Transverse colon (tissue), 4 donors: ENCODE data around the gene CRTAP. TPM values are rescaled to one million over a fixed set of nuclear protein-coding genes. Genes with fewer than 3 reads are reported as not detected.

Experiments
- DNase-seq: peaks from one replicate; pipeline ENCODE4 v3.0.0-alpha.2; 2019
- H3K27ac ChIP-seq, 4 donors: fragments of 200-600 bp; sonication (generic); 2 replicates each; pipeline ENCODE4 v1.5.1; 2016 to 2018; ENCODE audit warnings: inconsistent platforms in 4 of 4
- H3K27me3 ChIP-seq: fragments of 200-600 bp; sonication (generic); 2 replicates; pipeline ENCODE4 v1.5.1; 2017; ENCODE audit warnings: inconsistent platforms
- H3K36me3 ChIP-seq, 4 donors: fragments of 200-600 bp; sonication (generic); 2 replicates each; pipeline ENCODE4 v1.5.1; 2017 to 2019; ENCODE audit warnings: inconsistent platforms in 4 of 4
- H3K4me1 ChIP-seq, 4 donors: fragments of 200-600 bp; sonication (generic); 2 replicates each; pipeline ENCODE4 v1.5.1; 2017 to 2020; ENCODE audit warnings: inconsistent platforms in 4 of 4
- H3K4me3 ChIP-seq, 4 donors: fragments of 200-600 bp; sonication (generic); 1 replicate in 1 of 4; 2 replicates in 3 of 4; pipeline versions ENCODE4 v1.5.1 to v1.6.1; 2017 to 2019; ENCODE audit warnings: inconsistent platforms in 4 of 4
- H3K9me3 ChIP-seq, 2 donors: fragments of 200-600 bp; sonication (generic); 2 replicates each; pipeline ENCODE4 v1.5.1; 2017 to 2019; ENCODE audit warnings: inconsistent platforms in 2 of 2
- CTCF ChIP-seq, 5 experiments: fragments of 200-600 bp in 3 of 5; fragments of 450-650 bp in 2 of 5; sonication (generic) in 3 of 5; IDR thresholded peaks; 1 replicate in 2 of 5; 2 replicates in 3 of 5; pipeline ENCODE4 v1.5.1; 2016 to 2017; ENCODE audit warnings: antibody characterized with exemption in 5 of 5, inconsistent platforms in 3 of 5, mild to moderate bottlenecking in 2 of 5, moderate library complexity in 1 of 5
- EP300 ChIP-seq: sonication (generic); formaldehyde crosslinking; IDR thresholded peaks from one replicate; pipeline ENCODE4 v1.6.1; 2017; ENCODE audit warnings: antibody characterized with exemption, low read depth
- POLR2A ChIP-seq: fragments of 450-650 bp; IDR thresholded peaks from one replicate; pipeline ENCODE4 v1.6.1; 2016; ENCODE audit warnings: antibody characterized with exemption, mild to moderate bottlenecking, moderate library complexity
- POLR2AphosphoS5 ChIP-seq, 3 donors: sonication (generic); formaldehyde crosslinking; IDR thresholded peaks; one replicate each; pipeline ENCODE4 v1.6.1; 2016; ENCODE audit warnings: antibody characterized with exemption in 3 of 3
- WGBS, 2 donors: methylation state at CpG; one replicate each; pipeline ENCODE4 v1.1.5; 2018; ENCODE audit warnings: low coverage in 1 of 2; 5-methylcytosine and 5-hydroxymethylcytosine counted together
- in situ Hi-C, 4 donors: fragments of 200-750 bp; cut with MboI; loops; one replicate each; pipeline versions ENCODE4 v1.15.0 to v1.15.1; 2017; ENCODE audit warnings: low sequenced_read_pairs in 3 of 4, low pct_ligation_motif_present in 1 of 4, low pct_unique_long_range_greater_than_20kb in 1 of 4
- intact Hi-C: fragments of 100-400 bp; cut with DNase I; formaldehyde crosslinking; loops from one replicate; pipeline ENCODE4 v1.15.1; 2023; ENCODE audit warnings: low total_unique reads
- total RNA-seq, 4 donors: library from RNA; depleted of rRNA; stranded (reverse); fragments of >200 nt; gene quantifications; one replicate each; pipeline ENCODE4 v1.1.0, GENCODE V29; 2016

CRTAP gene
- total RNA-seq, 4 donors from 2014 or later, result 71.1 to 138 (median 88.8) TPM

DNA sequence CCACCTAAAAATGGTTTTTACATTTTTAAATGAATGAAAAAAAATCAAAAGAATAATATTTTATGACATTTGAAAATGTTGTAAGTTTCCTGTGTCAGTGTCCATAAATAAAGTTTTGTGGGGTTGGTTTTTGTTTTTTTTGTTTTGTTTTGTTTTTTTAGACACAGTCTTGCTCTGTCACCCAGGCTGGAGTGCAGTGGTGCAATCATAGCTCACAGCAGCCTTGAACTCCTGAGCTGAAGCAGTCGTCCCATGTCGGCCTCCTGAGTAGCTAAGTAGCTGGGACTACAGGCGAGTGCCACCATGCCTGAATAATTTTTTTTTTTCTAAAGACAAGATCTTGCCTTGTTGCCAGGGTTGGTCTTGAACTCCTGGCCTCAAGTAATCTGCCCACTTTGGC, 14.1 kb upstream of the CRTAP start:
- intact Hi-C loops, result no loop called here
- 90 to 92% methylated on average over 2 to 3 of the region's 3 CpGs for WGBS, 2 donors
- H3K9me3 ChIP-seq, result no peaks in the 10 kb centered on the region
- DNase-seq, result no peak
- peaks cover 6 to 17% (median 10%) of the 10 kb centered on the region in 4 donors for H3K4me1 ChIP-seq
- in situ Hi-C loops, result loop anchor here in 1 of 4 donors (25.0 kb wide), 1 partner anchor 688 kb away; the partner anchor contains the start of gene PDCD6IP
- no peaks in the 10 kb centered on the region for H3K27me3 ChIP-seq
- TF ChIP-seq POLR2AphosphoS5 (IDR thresholded peaks at IDR 0.05) (no peak), CTCF (IDR thresholded peaks at IDR 0.05) (no peak), POLR2A (no peak), EP300 (no peak)
- no peaks in the 10 kb centered on the region for H3K36me3 ChIP-seq
- H3K4me3 ChIP-seq, result no peak overlapping the region
- no peak overlapping the region for H3K27ac ChIP-seq

GRCh38 chr3:33100229-33100628, 13.6 kb upstream of the CRTAP start:
- in situ Hi-C loops, result loop anchor here in 1 of 4 donors (25.0 kb wide), 1 partner anchor 687 kb away; the partner anchor contains the start of gene PDCD6IP
- 51% methylated on average over 2 of the region's 2 CpGs; no CpG with 5 or more reads in 1 of the 2 donors for WGBS, 2 donors
- H3K36me3 ChIP-seq, result no peaks in the 10 kb centered on the region
- no peak for TF ChIP-seq POLR2A
- no peak for TF ChIP-seq POLR2AphosphoS5 (IDR thresholded peaks at IDR 0.05)
- no peak for TF ChIP-seq EP300
- no peak for TF ChIP-seq CTCF (IDR thresholded peaks at IDR 0.05)
- no peak for DNase-seq
- no peaks in the 10 kb centered on the region for H3K9me3 ChIP-seq
- H3K4me1 ChIP-seq, result peaks cover 6 to 17% (median 10%) of the 10 kb centered on the region in 4 donors
- H3K27ac ChIP-seq, result no peak overlapping the region
- H3K4me3 ChIP-seq, result no peak overlapping the region
- intact Hi-C loops, result no loop called here
- H3K27me3 ChIP-seq, result no peaks in the 10 kb centered on the region

- no peaks in the 10 kb centered on the region for H3K27me3 ChIP-seq
- intact Hi-C loops, result no loop called here
- H3K27ac ChIP-seq, result no peak overlapping the region
- H3K4me1 ChIP-seq, result peaks cover 0 to 2% (median 0%) of the 10 kb centered on the region in 4 donors
- TF ChIP-seq EP300, result no peak
- no peak for TF ChIP-seq POLR2A
- no peak for TF ChIP-seq CTCF (IDR thresholded peaks at IDR 0.05)
- TF ChIP-seq POLR2AphosphoS5 (IDR thresholded peaks at IDR 0.05), result no peak
- WGBS, 2 donors, result 80 to 95% methylated on average over 1 to 3 of the region's 3 CpGs
- no peaks in the 10 kb centered on the region for H3K9me3 ChIP-seq
- no peaks in the 10 kb centered on the region for H3K36me3 ChIP-seq
- in situ Hi-C loops, result loop anchor here in 1 of 4 donors (25.0 kb wide), 1 partner anchor 684 kb away; the partner anchor contains the start of gene PDCD6IP
- DNase-seq, result no peak
- H3K4me3 ChIP-seq, result no peak overlapping the region
Observed at GRCh38 chr3:33103034-33103433, 10.8 kb upstream of the CRTAP start.

DNA sequence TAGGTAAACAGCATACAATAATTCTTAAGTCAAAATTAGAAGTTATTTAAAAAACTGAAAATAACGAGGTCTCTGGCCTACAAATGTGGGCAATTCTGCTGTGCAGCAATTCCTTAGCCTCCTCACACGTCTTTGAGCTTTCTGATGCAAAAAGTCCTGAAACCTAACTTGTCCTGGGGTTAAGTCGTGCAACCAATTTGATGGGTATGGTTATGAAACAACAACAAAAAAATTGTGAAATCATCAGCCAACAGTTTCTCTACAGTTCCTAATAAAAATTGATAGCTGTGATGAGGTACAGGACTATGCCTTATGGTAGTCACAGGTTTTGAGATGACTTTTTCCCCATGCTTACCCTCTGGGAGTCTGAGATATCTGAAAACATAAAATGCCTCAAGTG, 10.3 kb upstream of the CRTAP start:
- 91 to 93% methylated on average over 3 of the region's 3 CpGs for WGBS, 2 donors
- in situ Hi-C loops, result loop anchor here in 1 of 4 donors (25.0 kb wide), 1 partner anchor 684 kb away; the partner anchor contains the start of gene PDCD6IP

GRCh38 chr3:33104803-33105202, 9.0 kb upstream of the CRTAP start:
- H3K4me1 ChIP-seq, result no peaks in the 10 kb centered on the region
- in situ Hi-C loops (loop anchor here in 1 of 4 donors (25.0 kb wide), 1 partner anchor 682 kb away; the partner anchor contains the start of gene PDCD6IP), intact Hi-C loops (no loop called here)
- TF ChIP-seq CTCF (IDR thresholded peaks at IDR 0.05), result no peak
- 83 to 100% methylated on average over 1 to 3 of the region's 3 CpGs for WGBS, 2 donors
- no peak overlapping the region for H3K27ac ChIP-seq
- no peak for DNase-seq
- no peak overlapping the region for H3K4me3 ChIP-seq
- no peaks in the 10 kb centered on the region for H3K9me3 ChIP-seq
- no peaks in the 10 kb centered on the region for H3K36me3 ChIP-seq
- no peaks in the 10 kb centered on the region for H3K27me3 ChIP-seq

More for the DNA sequence above, 10.3 kb upstream of the CRTAP start:
- no peak overlapping the region for H3K4me3 ChIP-seq
- H3K36me3 ChIP-seq, result no peaks in the 10 kb centered on the region
- no peaks in the 10 kb centered on the region for H3K4me1 ChIP-seq
- H3K27me3 ChIP-seq, result no peaks in the 10 kb centered on the region
- H3K9me3 ChIP-seq, result no peaks in the 10 kb centered on the region
- no peak for TF ChIP-seq POLR2A
- no peak for TF ChIP-seq POLR2AphosphoS5 (IDR thresholded peaks at IDR 0.05)
- no peak for DNase-seq
- no peak overlapping the region for H3K27ac ChIP-seq
- intact Hi-C loops, result no loop called here
